GM12878 (cell line): Measurements from ENCODE around the gene SELENOK. TPM values are rescaled to one million over a fixed set of nuclear protein-coding genes. Genes with fewer than 3 reads are reported as not detected.

Experiments used
- ATAC-seq: fragments of 200-7000 bp; cut with Tn5 transposase; 3 replicates; pipeline ENCODE4 v1.9.1; 2020; ENCODE audit warnings: mild to moderate bottlenecking, moderate library complexity
- BruUV-seq: library from RNA; stranded (reverse); fragments of 400-500 nt; replicated peaks from 2 replicates; lab custom pipeline; 2021; lab: Mats Ljungman, UMichigan
- CTCF ChIA-PET: fragments of 300-600 bp; sonication (Branson Sonifier 250); formaldehyde crosslinking; extraction: SDS; loops from one replicate; lab custom pipeline; 2021; ENCODE audit warnings: inconsistent platforms; lab: Yijun Ruan, JAX
- POLR2A ChIA-PET: fragments of 350-600 bp; formaldehyde crosslinking; extraction: SDS; loops from one replicate; lab custom pipeline; 2021; ENCODE audit warnings: inconsistent platforms; lab: Charles Lee
- RAD21 ChIA-PET: fragments of 300-600 bp; sonication (Branson Sonifier 250); formaldehyde crosslinking; loops from one replicate; lab custom pipeline; 2023; ENCODE audit warnings: antibody characterized with exemption; ENCODE audit not compliant: unreplicated experiment; lab: Charles Lee
- SMC1A ChIA-PET: fragments of 300-600 bp; sonication (Branson Sonifier 250); formaldehyde crosslinking; loops from one replicate; lab custom pipeline; 2023; ENCODE audit not compliant: unreplicated experiment, uncharacterized antibody; lab: Charles Lee
- DNase-seq: peaks from one replicate; pipeline ENCODE4 v3.0.0-alpha.2; 2011; ENCODE audit warnings: low read depth, low spot score
- FAIRE-seq: peaks from 3 replicates; lab custom pipeline; 2011; peaks lifted over from hg19 to GRCh38; lab: Jason Lieb, UNC
- H2AFZ ChIP-seq: 2 replicates; pipeline ENCODE4 v1.6.0; 2011; ENCODE audit warnings: low read depth, low read length, control low read depth; ENCODE audit not compliant: control insufficient read depth
- H3K27ac ChIP-seq: 2 replicates; pipeline ENCODE4 v1.5.1; 2011; ENCODE audit warnings: control low read depth; ENCODE audit not compliant: control insufficient read depth, insufficient read depth
- H3K27me3 ChIP-seq, 2 experiments: replicated peaks in 1 of 2; 2 replicates each; pipeline versions ENCODE4 v1.6.0 to v1.6.1; 2011; ENCODE audit warnings: low read length in 1 of 2; ENCODE audit not compliant: control insufficient read depth in 2 of 2, insufficient read depth in 2 of 2
- H3K36me3 ChIP-seq, 2 experiments: 2 replicates each; pipeline ENCODE4 v1.5.1; 2011; ENCODE audit warnings: low read length in 1 of 2; ENCODE audit not compliant: control insufficient read depth in 2 of 2, insufficient read depth in 2 of 2
- H3K4me1 ChIP-seq: 2 replicates; pipeline ENCODE4 v1.6.1; 2011; ENCODE audit warnings: mild to moderate bottlenecking, low read length, moderate library complexity, mixed read lengths; ENCODE audit not compliant: control insufficient read depth, insufficient read depth
- H3K4me2 ChIP-seq: 2 replicates; pipeline ENCODE4 v1.6.0; 2011; ENCODE audit warnings: control low read depth; ENCODE audit not compliant: control insufficient read depth, insufficient read depth
- H3K4me3 ChIP-seq: fragments of 200-600 bp; sonication (generic); 2 replicates; pipeline ENCODE4 v1.5.1; 2016
- H3K79me2 ChIP-seq: 2 replicates; pipeline ENCODE4 v1.6.0; 2011; ENCODE audit warnings: low read length; ENCODE audit not compliant: control insufficient read depth, insufficient read depth
- H3K9ac ChIP-seq: 2 replicates; pipeline ENCODE4 v1.8.0; 2011; ENCODE audit warnings: low read length, control low read depth, mixed read lengths; ENCODE audit not compliant: control insufficient read depth, insufficient read depth
- H3K9me3 ChIP-seq: replicated peaks from 3 replicates; pipeline ENCODE4 v1.5.1; 2011; ENCODE audit warnings: mild to moderate bottlenecking, low read length; ENCODE audit not compliant: control insufficient read depth, insufficient read depth
- H4K20me1 ChIP-seq: 2 replicates; pipeline ENCODE4 v1.6.0; 2011; ENCODE audit not compliant: control insufficient read depth, insufficient read depth
- BCL3 ChIP-seq: IDR thresholded peaks from 2 replicates; pipeline ENCODE4 v1.6.1; 2011; ENCODE audit warnings: borderline replicate concordance, low read depth, mild to moderate bottlenecking, moderate library complexity, low read length; ENCODE audit not compliant: insufficient read depth, poor library complexity, severe bottlenecking
- CTCF ChIP-seq, 3 experiments: IDR thresholded peaks in 2 of 3; conservative IDR thresholded peaks in 1 of 3; 2 replicates each; pipeline ENCODE4 v1.5.1; 2011; ENCODE audit warnings: low read depth in 3 of 3, low read length in 3 of 3, mild to moderate bottlenecking in 3 of 3, control low read depth in 2 of 3, moderate library complexity in 2 of 3, inconsistent platforms in 1 of 3, mixed read lengths in 1 of 3; ENCODE audit not compliant: control insufficient read depth in 2 of 3, insufficient read depth in 1 of 3; ENCODE audit errors: extremely low read depth in 1 of 3
- ESRRA ChIP-seq: IDR thresholded peaks from 2 replicates; pipeline ENCODE4 v1.6.1; 2012; ENCODE audit warnings: mild to moderate bottlenecking, low read length, improper control_type of control experiment
- EZH2 ChIP-seq: IDR thresholded peaks from 2 replicates; pipeline ENCODE4 v1.6.1; 2012; ENCODE audit warnings: low read depth, mild to moderate bottlenecking, control low read depth, inconsistent platforms, low read length, borderline replicate concordance; ENCODE audit not compliant: control insufficient read depth
- MTA3 ChIP-seq: IDR thresholded peaks from 2 replicates; pipeline ENCODE4 v1.6.1; 2012; ENCODE audit warnings: low read length, inconsistent platforms, borderline replicate concordance
- NRF1 ChIP-seq: conservative IDR thresholded peaks from 2 replicates; pipeline ENCODE4 v1.6.1; 2011; ENCODE audit warnings: mild to moderate bottlenecking, low read depth, low read length, improper control_type of control experiment
- PAX5 ChIP-seq: IDR thresholded peaks from 2 replicates; pipeline ENCODE4 v1.6.1; 2011; ENCODE audit warnings: low read depth, low read length, borderline replicate concordance
- PML ChIP-seq: IDR thresholded peaks from 2 replicates; pipeline ENCODE4 v1.6.1; 2012; ENCODE audit warnings: low read length, inconsistent platforms
- RB1 ChIP-seq: fragments of 450-650 bp; formaldehyde crosslinking; IDR thresholded peaks from 2 replicates; pipeline ENCODE4 v1.6.1; 2017; ENCODE audit warnings: mild to moderate bottlenecking, borderline replicate concordance
- RBBP5 ChIP-seq: fragments of 200-600 bp; sonication (generic); conservative IDR thresholded peaks from 2 replicates; pipeline ENCODE4 v1.6.1; 2016
- WGBS: methylation state at CpG from one replicate; pipeline ENCODE4 v1.1.6; 2016; ENCODE audit warnings: low lambda C conversion rate; ENCODE audit not compliant: insufficient replicate concordance, insufficient coverage; ENCODE audit errors: missing lambda C conversion rate; 5-methylcytosine and 5-hydroxymethylcytosine counted together
- in situ Hi-C: fragments of 300-500 bp; cut with MboI; formaldehyde crosslinking; loops from 9 replicates; pipeline ENCODE4 v1.14.3; 2018; ENCODE audit warnings: mixed read lengths
- intact Hi-C: fragments of 100-400 bp; cut with micrococcal nuclease; formaldehyde crosslinking; loops from one replicate; pipeline ENCODE4 v1.14.2; 2022; ENCODE audit not compliant: unreplicated experiment
- polyA plus RNA-seq, 11 experiments: library from polyadenylated mRNA; depleted of rRNA in 4 of 11; unstranded in 6 of 11; stranded (reverse) in 5 of 11; fragments of >200 nt; fragmentation: Nextera tagmentation in 4 of 11; fragmentation: Illumina TruSeq in 1 of 11; extraction: Ambion mirVana in 4 of 11; extraction: Trizol in 1 of 11; gene quantifications; 1 replicate in 1 of 11; 2 replicates in 10 of 11; pipeline versions ENCODE4 v1.2.1 to v1.2.3, GENCODE V29; 2011 to 2016; ENCODE audit warnings: inconsistent platforms in 2 of 11, missing spikeins in 2 of 11, low read depth in 1 of 11
- total RNA-seq, 4 experiments: library from RNA; depleted of rRNA in 3 of 4; stranded (reverse); fragments of >200 nt in 3 of 4; fragmentation: Illumina TruSeq in 1 of 4; extraction: Trizol in 1 of 4; gene quantifications; 2 replicates each; pipeline versions ENCODE4 v1.2.1 to v1.2.3, GENCODE V29; 2013 to 2021

SELENOK gene
- total and polyA plus RNA-seq, 10 of the 15 experiments (the other 5 are each of a cell fraction or from before 2014, with no cell fraction given) = 35.4 to 322 (median 101) TPM

DNA sequence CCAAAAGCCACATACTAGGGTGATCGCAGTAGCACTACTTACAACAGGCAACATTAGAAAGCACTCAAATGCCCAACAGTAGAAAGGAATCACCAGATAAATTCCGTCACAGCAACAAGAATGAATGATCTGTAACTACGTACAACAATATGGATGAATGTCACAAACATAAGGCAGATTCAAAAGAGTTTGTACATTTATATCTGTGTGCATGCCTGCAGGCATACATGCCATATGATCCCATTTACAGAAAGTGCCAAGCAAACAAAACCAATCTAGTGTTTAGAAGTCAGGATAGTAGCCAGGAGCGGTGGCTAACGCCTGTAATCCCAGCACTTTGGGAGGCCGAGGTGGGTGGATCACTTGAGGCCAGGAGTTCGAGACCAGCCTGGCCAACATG lies 41.7 kb downstream of the SELENOK start:
- Histone ChIP-seq H3K9me3 (no peaks in the 10 kb centered on the region), H3K79me2 (peaks cover 6% of the 10 kb centered on the region), H3K27ac (no peak overlapping the region), H2AFZ (no peak overlapping the region), H3K4me3 (no peak overlapping the region), H3K9ac (no peak overlapping the region), H3K36me3 (no peaks in the 10 kb centered on the region), H3K4me1 (peaks cover 11% of the 10 kb centered on the region), H3K4me2 (no peak overlapping the region), H4K20me1 (no peaks in the 10 kb centered on the region), H3K27me3 (no peaks in the 10 kb centered on the region)
- RAD21 ChIA-PET = no interaction called here
- TF ChIP-seq PAX5 = no peak
- no peak for TF ChIP-seq PML
- TF ChIP-seq CTCF (IDR thresholded peaks at IDR 0.05 in 2 of 3, conservative IDR thresholded peaks at IDR 0.05 in 1 of 3; ENCODE audit: control insufficient read depth in 2 of 3, extremely low read depth in 1 of 3, insufficient read depth in 1 of 3, low read depth in 3 of 3, low read length in 3 of 3) = no peak
- TF ChIP-seq EZH2 = no peak
- TF ChIP-seq BCL3 = no peak
- no peak for TF ChIP-seq RBBP5
- TF ChIP-seq ESRRA = no peak
- no peak for TF ChIP-seq MTA3
- TF ChIP-seq RB1 = no peak
- no peak for TF ChIP-seq NRF1
- no peak for DNase-seq
- no peak for FAIRE-seq
- WGBS = 80% methylated on average over 7 of the region's 7 CpGs
- CTCF ChIA-PET = no interaction called here
- no peak for ATAC-seq
- POLR2A ChIA-PET = interaction anchor here (0.7 kb wide), 1 partner anchor 55 kb away, joined by 6 read pairs; no protein-coding TSS in a partner anchor
- BruUV-seq = no TSS peak
- in situ Hi-C loops (no loop called here), intact Hi-C loops (loop anchor here (10.0 kb wide), 1 partner anchor 105 kb away; no protein-coding TSS in a partner anchor)
- SMC1A ChIA-PET = interaction anchor here (1.7 kb wide), 1 partner anchor 31 kb away, joined by 5 read pairs; no protein-coding TSS in a partner anchor
